ENCODE results near the gene CHIC1.
"Not testable (repeated sequence)": the region's sequence is repeated elsewhere in the genome, so short reads cannot be mapped to it uniquely, and the experiment has no call there.

CHIC1 gene

GRCh38 chrX:73577361-73577760, 14.4 kb downstream of the CHIC1 start:
- Histone ChIP-seq H4K20me1 (ENCODE audit: insufficient read depth) (no peaks in the 10 kb centered on the region), H3K4me2 (no peak overlapping the region), H3K4me3 (IDR thresholded peaks at IDR 0.05; ENCODE audit: insufficient read depth, low read depth, low read length) (no peak overlapping the region), H3K27ac (no peak overlapping the region), H2AFZ (ENCODE audit: low read depth) (no peak overlapping the region), H3K4me1 (ENCODE audit: low read depth, poor library complexity, severe bottlenecking) (no peaks in the 10 kb centered on the region), H3K27me3 (ENCODE audit: insufficient read depth, low read depth) (no peaks in the 10 kb centered on the region), H3K79me2 (ENCODE audit: insufficient read depth, low read depth) (peaks cover 1% of the 10 kb centered on the region; the same call in 1 of the 2 replicates), H3K36me3 (ENCODE audit: insufficient read depth) (no peaks in the 10 kb centered on the region), H3K9ac (no peak overlapping the region)
- TF ChIP-seq, protein P1, sequence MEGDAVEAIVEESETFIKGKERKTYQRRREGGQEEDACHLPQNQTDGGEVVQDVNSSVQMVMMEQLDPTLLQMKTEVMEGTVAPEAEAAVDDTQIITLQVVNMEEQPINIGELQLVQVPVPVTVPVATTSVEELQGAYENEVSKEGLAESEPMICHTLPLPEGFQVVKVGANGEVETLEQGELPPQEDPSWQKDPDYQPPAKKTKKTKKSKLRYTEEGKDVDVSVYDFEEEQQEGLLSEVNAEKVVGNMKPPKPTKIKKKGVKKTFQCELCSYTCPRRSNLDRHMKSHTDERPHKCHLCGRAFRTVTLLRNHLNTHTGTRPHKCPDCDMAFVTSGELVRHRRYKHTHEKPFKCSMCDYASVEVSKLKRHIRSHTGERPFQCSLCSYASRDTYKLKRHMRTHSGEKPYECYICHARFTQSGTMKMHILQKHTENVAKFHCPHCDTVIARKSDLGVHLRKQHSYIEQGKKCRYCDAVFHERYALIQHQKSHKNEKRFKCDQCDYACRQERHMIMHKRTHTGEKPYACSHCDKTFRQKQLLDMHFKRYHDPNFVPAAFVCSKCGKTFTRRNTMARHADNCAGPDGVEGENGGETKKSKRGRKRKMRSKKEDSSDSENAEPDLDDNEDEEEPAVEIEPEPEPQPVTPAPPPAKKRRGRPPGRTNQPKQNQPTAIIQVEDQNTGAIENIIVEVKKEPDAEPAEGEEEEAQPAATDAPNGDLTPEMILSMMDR (conservative IDR thresholded peaks at IDR 0.05; ENCODE audit: low read depth, low read length) = no peak

GRCh38 chrX:73581002-73581628, 18.1 kb downstream of the CHIC1 start:
- Histone ChIP-seq H3K27ac (no peak overlapping the region), H3K9ac (no peak overlapping the region), H3K79me2 (ENCODE audit: insufficient read depth, low read depth) (no peaks in the 10 kb centered on the region), H2AFZ (ENCODE audit: low read depth) (no peak overlapping the region), H3K27me3 (ENCODE audit: insufficient read depth, low read depth) (no peaks in the 10 kb centered on the region), H3K36me3 (ENCODE audit: insufficient read depth) (no peaks in the 10 kb centered on the region), H3K4me2 (no peak overlapping the region), H3K4me3 (IDR thresholded peaks at IDR 0.05; ENCODE audit: insufficient read depth, low read depth, low read length) (no peak overlapping the region), H4K20me1 (ENCODE audit: insufficient read depth) (no peaks in the 10 kb centered on the region), H3K4me1 (ENCODE audit: low read depth, poor library complexity, severe bottlenecking) (no peaks in the 10 kb centered on the region)
- TF ChIP-seq, protein P1 (conservative IDR thresholded peaks at IDR 0.05; ENCODE audit: low read depth, low read length) = no peak

DNA sequence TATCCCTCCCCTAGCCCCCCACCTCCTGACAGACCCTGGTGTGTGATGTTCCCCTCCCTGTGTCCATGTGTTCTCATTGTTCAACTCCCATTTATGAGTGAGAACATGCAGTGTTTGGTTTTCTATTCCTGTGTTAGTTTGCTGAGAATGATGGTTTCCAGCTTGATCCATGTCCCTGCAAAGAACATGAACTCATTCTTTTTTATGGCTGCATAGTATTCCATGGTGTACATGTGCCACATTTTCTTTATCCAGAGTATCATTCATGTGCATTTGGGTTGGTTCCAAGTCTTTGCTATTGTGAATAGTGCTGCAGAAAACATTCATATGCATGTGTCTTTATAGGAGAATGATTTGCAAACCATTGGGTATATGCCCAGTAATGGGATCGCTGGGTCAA, 34.8 kb downstream of the CHIC1 start:
- not testable (repeated sequence) for H3K36me3 ChIP-seq (ENCODE audit: insufficient read depth); H3K4me2 ChIP-seq; H3K27me3 ChIP-seq (ENCODE audit: insufficient read depth, low read depth); H3K4me3 ChIP-seq (IDR thresholded peaks at IDR 0.05; ENCODE audit: insufficient read depth, low read depth, low read length); H3K9ac ChIP-seq; H3K27ac ChIP-seq; H3K4me1 ChIP-seq (ENCODE audit: low read depth, poor library complexity, severe bottlenecking); H3K79me2 ChIP-seq (ENCODE audit: insufficient read depth, low read depth); H2AFZ ChIP-seq (ENCODE audit: low read depth); H4K20me1 ChIP-seq (ENCODE audit: insufficient read depth)

- Histone ChIP-seq H3K4me1 (ENCODE audit: low read depth, poor library complexity, severe bottlenecking) (peaks cover 3% of the 10 kb centered on the region), H3K27me3 (ENCODE audit: insufficient read depth, low read depth) (no peaks in the 10 kb centered on the region), H3K79me2 (ENCODE audit: insufficient read depth, low read depth) (no peaks in the 10 kb centered on the region; the same call in 1 of the 2 replicates), H3K4me2 (no peak overlapping the region), H3K27ac (no peak overlapping the region), H3K9ac (no peak overlapping the region), H4K20me1 (ENCODE audit: insufficient read depth) (no peaks in the 10 kb centered on the region), H3K4me3 (IDR thresholded peaks at IDR 0.05; ENCODE audit: insufficient read depth, low read depth, low read length) (no peak overlapping the region), H3K36me3 (ENCODE audit: insufficient read depth) (no peaks in the 10 kb centered on the region), H2AFZ (ENCODE audit: low read depth) (no peak overlapping the region)
- TF ChIP-seq, protein P1 (conservative IDR thresholded peaks at IDR 0.05; ENCODE audit: low read depth, low read length) = no peak
These were observed 52.0 kb downstream of the CHIC1 start for GRCh38 chrX:73615022-73615421.

DNA sequence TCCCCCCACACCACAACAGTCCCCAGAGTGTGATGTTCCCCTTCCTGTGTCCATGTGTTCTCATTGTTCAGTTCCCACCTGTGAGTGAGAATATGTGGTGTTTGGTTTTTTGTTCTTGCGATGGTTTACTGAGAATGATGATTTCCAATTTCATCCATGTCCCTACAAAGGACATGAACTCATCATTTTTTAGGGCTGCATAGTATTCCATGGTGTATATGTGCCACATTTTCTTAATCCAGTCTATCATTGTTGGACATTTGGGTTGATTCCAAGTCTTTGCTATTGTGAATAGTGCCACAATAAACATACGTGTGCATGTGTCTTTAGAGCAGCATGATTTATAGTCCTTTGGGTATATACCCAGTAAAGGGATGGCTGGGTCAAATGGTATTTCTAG, 78.7 kb downstream of the CHIC1 start:
- not testable (repeated sequence) for H3K36me3 ChIP-seq (ENCODE audit: insufficient read depth); H4K20me1 ChIP-seq (ENCODE audit: insufficient read depth); H3K9ac ChIP-seq; H3K27ac ChIP-seq; H3K27me3 ChIP-seq (ENCODE audit: insufficient read depth, low read depth); H2AFZ ChIP-seq (ENCODE audit: low read depth); H3K4me3 ChIP-seq (IDR thresholded peaks at IDR 0.05; ENCODE audit: insufficient read depth, low read depth, low read length); H3K79me2 ChIP-seq (ENCODE audit: insufficient read depth, low read depth); H3K4me2 ChIP-seq
- H3K4me1 ChIP-seq (ENCODE audit: low read depth, poor library complexity, severe bottlenecking) = peaks cover 16% of the 10 kb centered on the region
